NCI-H2081 treated with DMSO at 0.1 percent for 48 hours (cell line): Measurements from ENCODE around the gene TRIM52.
"Not testable (repeated sequence)": the region's sequence is repeated elsewhere in the genome, so short reads cannot be mapped to it uniquely, and the experiment has no call there.

Experiments
- DNase-seq: peaks from one replicate; lab custom pipeline; 2025; lab: John Stamatoyannopoulos, UW

The TRIM52 gene

GRCh38 chr5:181214249-181214648 lies 46.7 kb downstream of the TRIM52 start:
- not testable (repeated sequence) for DNase-seq

GRCh38 chr5:181212934-181213333 lies 48.0 kb downstream of the TRIM52 start:
- DNase-seq: no peak

GRCh38 chr5:181212080-181212479 lies 48.9 kb downstream of the TRIM52 start:
- no peak for DNase-seq

- no peak for DNase-seq
Observed at GRCh38 chr5:181211208-181211607, 49.7 kb downstream of the TRIM52 start.

- DNase-seq: not testable (repeated sequence)
Observed at GRCh38 chr5:181210698-181211097, 50.2 kb downstream of the TRIM52 start.

GRCh38 chr5:181210148-181210547 lies 50.8 kb downstream of the TRIM52 start:
- not testable (repeated sequence) for DNase-seq

GRCh38 chr5:181209006-181209405 lies 51.9 kb downstream of the TRIM52 start:
- DNase-seq: not testable (repeated sequence)

- no peak for DNase-seq
Observed at GRCh38 chr5:181207960-181208253, 53.0 kb downstream of the TRIM52 start.

- DNase-seq: no peak
Observed at GRCh38 chr5:181207214-181207959, 53.6 kb downstream of the TRIM52 start.

GRCh38 chr5:181205761-181206649 lies 54.9 kb downstream of the TRIM52 start:
- no peak for DNase-seq
